RWPE2 (cell line): Measurements from ENCODE around the gene SNX6.

Experiments
- ATAC-seq: fragments of 200-7000 bp; cut with Tn5 transposase; 3 replicates; pipeline ENCODE4 v1.9.1; 2021; ENCODE audit warnings: low read depth
- DNase-seq: peaks from one replicate; pipeline ENCODE4 v3.0.0-alpha.2; 2020; ENCODE audit warnings: low spot score
- H3K27ac ChIP-seq: fragments of 450-650 bp; 2 replicates; pipeline ENCODE4 v1.5.1; 2017; ENCODE audit warnings: mild to moderate bottlenecking; ENCODE audit not compliant: poor library complexity, severe bottlenecking
- H3K27me3 ChIP-seq: fragments of 250-450 bp; sonication (Bioruptor Pico); 2 replicates; pipeline ENCODE4 v1.5.1; 2021; ENCODE audit warnings: mild to moderate bottlenecking, moderate library complexity; ENCODE audit not compliant: insufficient read depth, poor library complexity, severe bottlenecking
- H3K36me3 ChIP-seq: fragments of 250-450 bp; sonication (Bioruptor Pico); 2 replicates; pipeline ENCODE4 v1.5.1; 2020; ENCODE audit warnings: low read depth, mild to moderate bottlenecking, moderate library complexity
- H3K4me1 ChIP-seq: fragments of 250-450 bp; sonication (Bioruptor Pico); 2 replicates; pipeline ENCODE4 v1.5.1; 2021; ENCODE audit warnings: mild to moderate bottlenecking, moderate library complexity; ENCODE audit not compliant: insufficient read depth, poor library complexity, severe bottlenecking
- H3K4me3 ChIP-seq: fragments of 250-450 bp; sonication (Bioruptor Pico); 2 replicates; pipeline ENCODE4 v1.5.1; 2021; ENCODE audit warnings: mild to moderate bottlenecking, moderate library complexity; ENCODE audit not compliant: severe bottlenecking
- H3K9me3 ChIP-seq: fragments of 250-450 bp; sonication (Bioruptor Pico); 2 replicates; pipeline ENCODE4 v1.5.1; 2021; ENCODE audit warnings: mild to moderate bottlenecking, moderate library complexity; ENCODE audit not compliant: severe bottlenecking
- CTCF ChIP-seq: fragments of 450-650 bp; IDR thresholded peaks from one replicate; pipeline ENCODE4 v1.5.1; 2017; ENCODE audit warnings: mild to moderate bottlenecking, moderate library complexity; ENCODE audit not compliant: poor library complexity, severe bottlenecking

SNX6 gene

GRCh38 chr14:34673702-34674101 is 43.8 kb upstream of the SNX6 start:
- Histone ChIP-seq H3K27me3 (no peaks in the 10 kb centered on the region), H3K9me3 (no peaks in the 10 kb centered on the region), H3K36me3 (no peaks in the 10 kb centered on the region), H3K4me1 (peaks cover 17% of the 10 kb centered on the region), H3K27ac (no peak overlapping the region), H3K4me3 (no peak overlapping the region)
- DNase-seq (no peak), ATAC-seq (no peak)
- TF ChIP-seq CTCF = no peak

DNA sequence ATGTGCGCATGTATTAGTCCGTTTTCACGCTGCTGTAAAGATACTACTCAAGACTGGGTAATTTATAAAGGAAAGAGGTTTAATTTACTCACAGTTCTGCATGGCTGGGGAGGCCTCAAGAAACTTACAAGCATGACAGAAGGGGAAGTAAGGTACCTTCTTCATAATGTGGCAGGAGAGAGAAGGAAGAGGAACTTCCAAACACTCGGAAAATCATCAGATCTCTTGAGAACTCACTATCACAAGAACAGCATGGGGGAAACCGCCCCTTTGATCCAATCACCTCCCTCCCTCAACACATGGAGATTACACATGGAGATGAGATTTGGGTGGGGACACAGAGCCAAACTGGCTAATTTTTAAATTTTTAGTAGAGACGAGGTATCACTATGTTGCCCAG is 41.8 kb upstream of the SNX6 start:
- H3K27me3 ChIP-seq = no peaks in the 10 kb centered on the region
- no peak overlapping the region for H3K27ac ChIP-seq
- H3K36me3 ChIP-seq = no peaks in the 10 kb centered on the region
- no peaks in the 10 kb centered on the region for H3K9me3 ChIP-seq
- no peak for ATAC-seq
- H3K4me3 ChIP-seq = no peak overlapping the region
- TF ChIP-seq CTCF = no peak
- DNase-seq = no peak
- H3K4me1 ChIP-seq = peaks cover under 1% of the 10 kb centered on the region

DNA sequence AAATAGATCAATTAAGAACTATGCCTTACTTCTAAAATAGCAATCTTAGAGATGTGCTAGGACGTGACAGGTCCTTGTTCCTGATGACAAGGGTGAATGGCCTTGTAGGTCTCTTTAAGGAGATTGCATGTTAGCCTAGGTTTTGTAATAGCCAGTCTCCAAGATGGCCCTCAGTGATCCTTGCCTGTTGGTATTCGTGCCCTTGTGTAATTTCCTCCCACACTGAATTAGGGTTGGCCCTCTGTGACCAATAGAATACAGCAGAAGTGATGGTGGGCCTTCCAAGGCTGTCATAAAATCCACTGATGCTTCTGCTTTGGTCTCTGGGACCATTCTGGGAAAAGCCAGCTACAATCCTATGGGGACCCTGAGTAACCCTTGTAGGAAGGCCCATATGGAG is 38.2 kb upstream of the SNX6 start:
- TF ChIP-seq CTCF = no peak
- Histone ChIP-seq H3K4me1 (peaks cover 14% of the 10 kb centered on the region), H3K27me3 (no peaks in the 10 kb centered on the region), H3K9me3 (no peaks in the 10 kb centered on the region), H3K4me3 (no peak overlapping the region), H3K27ac (no peak overlapping the region), H3K36me3 (no peaks in the 10 kb centered on the region)
- DNase-seq (no peak), ATAC-seq (no peak)

DNA sequence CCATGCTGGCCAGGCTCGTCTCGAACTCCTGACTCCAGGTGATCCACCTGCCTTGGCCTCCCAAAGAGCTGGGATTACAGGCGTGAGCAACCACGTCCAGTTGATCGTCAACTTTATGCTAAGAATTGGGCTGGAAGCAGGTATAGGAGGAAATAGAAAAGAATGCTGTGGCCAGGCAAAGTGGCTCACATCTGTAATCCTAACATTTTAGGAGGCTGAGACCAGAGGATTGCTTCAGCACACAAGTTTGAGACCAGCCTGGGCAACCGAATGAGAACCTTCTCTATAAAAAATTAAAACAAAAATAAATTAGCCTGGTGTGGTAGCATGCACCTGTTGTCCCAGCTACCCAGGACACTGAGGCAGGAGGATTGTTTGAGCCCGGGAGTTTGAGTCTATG is 37.1 kb upstream of the SNX6 start:
- H3K36me3 ChIP-seq = no peaks in the 10 kb centered on the region
- peaks cover 14% of the 10 kb centered on the region for H3K4me1 ChIP-seq
- H3K4me3 ChIP-seq = no peak overlapping the region
- no peak for TF ChIP-seq CTCF
- no peaks in the 10 kb centered on the region for H3K9me3 ChIP-seq
- H3K27ac ChIP-seq = peak overlapping the region; percentile 86
- ATAC-seq (no peak), DNase-seq (no peak)
- H3K27me3 ChIP-seq = no peaks in the 10 kb centered on the region

DNA sequence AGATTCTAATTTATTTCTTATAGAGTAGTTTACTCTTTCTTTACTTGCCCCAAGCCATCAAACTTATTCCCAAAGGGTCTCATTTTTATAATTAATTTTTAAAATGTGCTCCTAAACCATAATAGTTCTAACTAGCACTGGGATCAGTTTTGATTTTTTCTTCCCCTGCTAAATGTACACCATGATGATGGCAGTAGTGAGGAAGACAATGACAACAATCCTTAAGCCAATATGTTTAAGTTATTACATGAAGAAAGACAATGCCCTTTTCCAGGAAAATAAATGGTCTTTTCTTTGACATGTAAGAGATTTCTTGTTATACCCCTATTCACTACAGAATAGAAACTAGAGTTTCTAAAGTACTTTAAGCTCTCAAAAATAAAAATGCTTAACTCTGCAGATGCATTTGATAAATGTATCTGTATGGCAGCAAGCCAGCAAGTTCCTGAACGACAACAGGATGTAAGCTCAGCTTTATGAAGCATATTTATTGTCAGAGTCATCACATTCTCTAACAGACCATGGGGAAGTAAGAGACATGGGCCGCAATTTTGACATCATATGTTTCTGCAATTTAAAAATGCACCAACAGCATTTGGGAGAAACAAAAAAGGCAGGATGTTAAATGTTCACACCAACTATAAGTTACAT is 36.0 kb upstream of the SNX6 start:
- DNase-seq (peak; percentile 78), ATAC-seq (peak; percentile 96)
- TF ChIP-seq CTCF = no peak
- Histone ChIP-seq H3K9me3 (no peaks in the 10 kb centered on the region), H3K4me3 (no peak overlapping the region), H3K4me1 (peaks cover 14% of the 10 kb centered on the region), H3K27me3 (no peaks in the 10 kb centered on the region), H3K36me3 (no peaks in the 10 kb centered on the region), H3K27ac (peak overlapping the region; percentile 86)
